ENCODE data around the gene PHLPP1.
A peak's percentile ranks its signal among the peaks of the same experiment; 100 is the strongest.

The PHLPP1 gene

GRCh38 chr18:62717169-62717924 lies 2.0 kb downstream of the PHLPP1 start:
- no peak for TF ChIP-seq CTCF (IDR thresholded peaks at IDR 0.05; ENCODE audit: extremely low read depth, insufficient read depth, missing control alignments)
- in situ Hi-C loops (cut with MboI; ENCODE audit: low pct_unique_long_range_greater_than_20kb, low sequenced_read_pairs, unreplicated experiment): loop anchor here (10.0 to 25.0 kb wide), 2 partner anchors 227 to 720 kb away; no protein-coding TSS in a partner anchor
- DNase-seq (ENCODE audit: low spot score): peak; percentile 55

GRCh38 chr18:62717925-62718800 lies 2.8 kb downstream of the PHLPP1 start:
- in situ Hi-C loops (cut with MboI; ENCODE audit: low pct_unique_long_range_greater_than_20kb, low sequenced_read_pairs, unreplicated experiment): loop anchor here (10.0 to 25.0 kb wide), 2 partner anchors 227 to 719 kb away; no protein-coding TSS in a partner anchor
- no peak for TF ChIP-seq CTCF (IDR thresholded peaks at IDR 0.05; ENCODE audit: extremely low read depth, insufficient read depth, missing control alignments)

GRCh38 chr18:62720048-62720447 lies 4.7 kb downstream of the PHLPP1 start:
- in situ Hi-C loops (cut with MboI; ENCODE audit: low pct_unique_long_range_greater_than_20kb, low sequenced_read_pairs, unreplicated experiment): loop anchor here (25.0 kb wide), 1 partner anchor 717 kb away; no protein-coding TSS in a partner anchor
- no peak for DNase-seq (ENCODE audit: low spot score)
- no peak for TF ChIP-seq CTCF (IDR thresholded peaks at IDR 0.05; ENCODE audit: extremely low read depth, insufficient read depth, missing control alignments)

More at GRCh38 chr18:62717925-62718800, 2.8 kb downstream of the PHLPP1 start:
- no peak for DNase-seq (ENCODE audit: low spot score)

GRCh38 chr18:62720766-62721613 lies 5.6 kb downstream of the PHLPP1 start:
- in situ Hi-C loops (cut with MboI; ENCODE audit: low pct_unique_long_range_greater_than_20kb, low sequenced_read_pairs, unreplicated experiment): loop anchor here (25.0 kb wide), 1 partner anchor 716 kb away; no protein-coding TSS in a partner anchor
- DNase-seq (ENCODE audit: low spot score): no peak
- TF ChIP-seq CTCF (IDR thresholded peaks at IDR 0.05; ENCODE audit: extremely low read depth, insufficient read depth, missing control alignments): no peak

GRCh38 chr18:62721839-62722795 lies 6.8 kb downstream of the PHLPP1 start:
- in situ Hi-C loops (cut with MboI; ENCODE audit: low pct_unique_long_range_greater_than_20kb, low sequenced_read_pairs, unreplicated experiment): loop anchor here (25.0 kb wide), 1 partner anchor 715 kb away; no protein-coding TSS in a partner anchor
- TF ChIP-seq CTCF (IDR thresholded peaks at IDR 0.05; ENCODE audit: extremely low read depth, insufficient read depth, missing control alignments): no peak
- no peak for DNase-seq (ENCODE audit: low spot score)
